HG02970 (cell line): ENCODE results near the gene IFNA17.
"Not testable (repeated sequence)": the region's sequence is repeated elsewhere in the genome, so short reads cannot be mapped to it uniquely, and the experiment has no call there.

Source experiments
- ATAC-seq: cut with Tn5 transposase; IDR thresholded peaks from one replicate; pipeline ENCODE4 v1.9.1; 2021; ENCODE audit warnings: mild to moderate bottlenecking, moderate library complexity, moderate number of reproducible peaks; ENCODE audit not compliant: unreplicated experiment, low FRiP score

The IFNA17 gene

DNA sequence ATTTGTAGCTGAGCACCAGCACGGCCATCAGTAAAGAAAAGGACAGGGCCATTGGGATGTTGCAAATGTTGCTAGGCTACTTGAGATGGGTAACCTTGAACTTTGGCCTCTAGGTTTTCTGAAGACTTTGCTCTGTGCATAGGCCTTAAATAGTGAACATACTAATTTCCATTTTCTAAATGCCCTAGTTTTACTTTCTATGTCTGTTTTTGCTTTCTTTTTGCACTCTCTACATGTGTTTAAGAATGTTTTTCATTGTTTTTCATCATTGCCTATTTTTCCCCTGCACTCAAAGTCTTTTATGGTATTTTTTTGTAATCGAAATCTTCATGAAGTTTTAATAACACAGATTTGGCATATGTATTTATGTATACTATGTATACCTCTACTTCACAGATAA lies at the start of gene IFNA17:
Gene IFNA17, minus strand, starts transcription at position 101 of the 400 bp plus-strand sequence. Its CDS starts 49 bp downstream, at position 52.
- ATAC-seq, result no peak

DNA sequence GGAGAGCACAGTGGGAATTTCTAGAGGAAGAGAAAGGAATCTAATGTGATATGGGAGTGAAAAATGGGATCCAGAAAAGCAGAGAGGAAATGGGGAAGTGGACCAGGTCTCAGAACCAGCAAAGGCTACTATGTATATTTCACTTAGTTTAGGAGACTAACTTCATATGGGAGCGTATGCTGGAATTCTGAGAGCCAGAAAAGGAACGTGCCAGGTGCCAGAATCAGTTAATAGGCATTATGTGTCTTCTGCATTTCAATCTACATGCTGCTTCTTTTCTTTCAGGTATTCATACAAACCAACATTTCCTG lies 40.3 kb upstream of the IFNA17 start:
- no peak for ATAC-seq

GRCh38 chr9:21267485-21268346 lies 39.7 kb upstream of the IFNA17 start:
- no peak for ATAC-seq

DNA sequence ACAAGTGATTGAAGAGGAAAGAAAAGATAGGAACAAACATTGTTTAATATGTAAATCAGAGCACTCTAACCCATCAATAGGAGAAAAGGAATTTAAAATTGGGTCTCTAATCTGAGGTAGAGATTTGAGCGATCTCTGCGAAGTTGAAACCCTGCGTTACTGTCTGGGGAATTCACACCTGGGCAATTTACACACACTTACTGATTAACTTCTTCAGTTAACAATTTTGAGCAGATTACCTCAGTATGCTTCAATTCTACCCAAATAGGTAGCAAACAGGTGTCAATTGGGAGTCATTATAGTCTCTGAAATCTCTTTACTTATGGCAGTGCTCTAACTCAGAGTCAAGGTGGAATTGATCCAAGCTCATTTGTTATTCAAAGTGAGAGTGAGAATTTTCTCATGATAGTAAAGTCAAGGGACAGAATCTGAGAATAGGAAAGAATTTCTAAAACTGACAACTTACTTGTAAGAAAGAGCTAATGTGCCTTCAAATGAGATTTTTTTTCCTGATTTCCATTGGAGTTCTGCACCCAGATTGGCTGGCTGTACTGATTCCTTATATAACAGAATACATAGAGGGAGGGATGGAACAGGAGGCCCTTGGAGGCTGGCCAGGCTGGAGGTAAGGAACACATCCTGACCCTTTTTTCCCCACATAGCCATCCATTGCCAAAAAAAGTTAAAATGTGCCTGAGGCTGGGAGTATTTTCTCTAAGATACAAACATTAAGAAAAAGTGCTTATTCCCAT lies 38.9 kb upstream of the IFNA17 start:
- ATAC-seq, result no peak

- ATAC-seq, result no peak
Measured at GRCh38 chr9:21265421-21266189, 37.6 kb upstream of the IFNA17 start.

GRCh38 chr9:21255538-21256212 lies 27.7 kb upstream of the IFNA17 start:
- ATAC-seq, result no peak

- ATAC-seq, result peak; percentile 58
Measured at GRCh38 chr9:21252721-21253547, 24.9 kb upstream of the IFNA17 start.

GRCh38 chr9:21251638-21252037 lies 23.6 kb upstream of the IFNA17 start:
- no peak for ATAC-seq

DNA sequence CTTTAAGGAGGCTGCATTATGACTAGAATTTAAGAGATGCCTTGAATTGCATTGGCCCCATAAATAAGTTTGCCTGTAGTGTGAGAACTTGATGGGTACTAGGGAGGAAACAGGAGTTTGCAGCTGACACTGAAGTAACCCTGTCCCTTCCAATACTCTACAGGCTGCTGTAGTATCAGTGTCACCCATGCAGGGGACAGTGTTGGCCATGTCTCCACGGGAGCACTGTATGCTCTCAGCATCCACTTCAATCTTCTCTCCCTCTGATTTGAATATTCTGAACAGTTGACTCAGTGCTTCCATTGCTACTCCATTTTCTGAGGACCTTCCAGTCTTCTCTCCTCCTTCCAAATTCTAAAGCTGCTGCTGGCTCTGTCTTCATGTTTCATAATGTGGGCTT lies 23.2 kb upstream of the IFNA17 start:
- ATAC-seq, result no peak

GRCh38 chr9:21244836-21245235 lies 16.8 kb upstream of the IFNA17 start:
- no peak for ATAC-seq

GRCh38 chr9:21239911-21240310 lies 11.9 kb upstream of the IFNA17 start, which contains the start of gene IFNA14:
TSS of gene IFNA14 (minus strand) at chr9:21240005. CDS start at chr9:21239935, 70 bp downstream.
- no peak for ATAC-seq

- not testable (repeated sequence) for ATAC-seq
Measured at GRCh38 chr9:21236360-21236714, 8.3 kb upstream of the IFNA17 start.

- peak; percentile 76 for ATAC-seq
Measured at GRCh38 chr9:21235468-21236359, 7.7 kb upstream of the IFNA17 start.

GRCh38 chr9:21234153-21234687 lies 6.2 kb upstream of the IFNA17 start:
- no peak for ATAC-seq

DNA sequence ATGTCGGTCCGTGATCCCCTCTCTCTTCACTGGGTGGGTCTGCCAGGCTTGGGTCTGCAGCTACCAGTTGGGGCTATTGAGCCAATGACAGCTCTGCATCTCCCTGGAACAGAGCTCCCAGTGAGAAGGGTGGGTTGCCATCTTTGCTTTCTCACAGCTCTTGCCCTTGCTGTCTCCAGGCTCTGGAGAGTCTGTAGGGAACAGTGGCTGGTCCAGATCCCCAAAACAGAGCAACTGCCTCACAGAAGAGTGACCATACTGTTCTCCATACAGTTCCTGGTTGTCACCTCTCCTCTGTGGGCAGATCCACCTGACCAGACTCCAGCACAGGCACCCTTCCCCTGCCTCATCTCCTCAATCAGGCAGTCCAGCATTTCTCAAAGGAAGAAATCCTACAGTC lies 5.2 kb upstream of the IFNA17 start:
- no peak for ATAC-seq

GRCh38 chr9:21217211-21217610 lies 10.8 kb downstream of the IFNA17 start, which contains the start of gene IFNA16:
TSS of gene IFNA16 (minus strand) at chr9:21217311. CDS start at chr9:21217305, 6 bp downstream.
- ATAC-seq, result not testable (repeated sequence)

GRCh38 chr9:21213411-21214326 lies 14.4 kb downstream of the IFNA17 start:
- not testable (repeated sequence) for ATAC-seq
